GM18526 (cell line): ENCODE results near the gene LRRC26.
A peak's percentile ranks its signal among the peaks of the same experiment; 100 is the strongest.

Experiments used
- POLR2A ChIP-seq: IDR thresholded peaks from 3 replicates; pipeline ENCODE4 v1.6.1; 2011; ENCODE audit not compliant: insufficient read length; ENCODE audit errors: extremely low read depth

LRRC26 gene

GRCh38 chr9:137159105-137160053 lies 10.5 kb downstream of the LRRC26 start:
- TF ChIP-seq POLR2A, result no peak

GRCh38 chr9:137158625-137159024 lies 11.2 kb downstream of the LRRC26 start:
- no peak for TF ChIP-seq POLR2A

GRCh38 chr9:137157618-137158415 lies 12.0 kb downstream of the LRRC26 start:
- TF ChIP-seq POLR2A, result no peak

- TF ChIP-seq POLR2A, result peak; percentile 43
Observed at GRCh38 chr9:137156567-137157375, 13.1 kb downstream of the LRRC26 start.

GRCh38 chr9:137152844-137153405 lies 16.9 kb downstream of the LRRC26 start:
- TF ChIP-seq POLR2A, result no peak

GRCh38 chr9:137150617-137151457 lies 19.0 kb downstream of the LRRC26 start:
- no peak for TF ChIP-seq POLR2A

- no peak for TF ChIP-seq POLR2A
Observed at GRCh38 chr9:137149942-137150616, 19.8 kb downstream of the LRRC26 start.

- TF ChIP-seq POLR2A, result no peak
Observed at GRCh38 chr9:137149363-137149762, 20.5 kb downstream of the LRRC26 start.

- TF ChIP-seq POLR2A, result no peak
Observed at GRCh38 chr9:137148661-137149060, 21.2 kb downstream of the LRRC26 start.

- TF ChIP-seq POLR2A, result no peak
Observed at GRCh38 chr9:137148242-137148641, 21.6 kb downstream of the LRRC26 start.

- no peak for TF ChIP-seq POLR2A
Observed at GRCh38 chr9:137147793-137148160, 22.1 kb downstream of the LRRC26 start.

GRCh38 chr9:137147091-137147792 lies 22.6 kb downstream of the LRRC26 start:
- TF ChIP-seq POLR2A, result no peak

GRCh38 chr9:137146527-137146918 lies 23.3 kb downstream of the LRRC26 start:
- no peak for TF ChIP-seq POLR2A
